ENCODE data around the gene STAG1. TPM values are rescaled to one million over a fixed set of nuclear protein-coding genes. Genes with fewer than 3 reads are reported as not detected.
"Not testable (repeated sequence)": the region's sequence is repeated elsewhere in the genome, so short reads cannot be mapped to it uniquely, and the experiment has no call there.

STAG1 gene
- polyA plus RNA-seq, 1 donor from 2014 or later: 30.8 TPM

DNA sequence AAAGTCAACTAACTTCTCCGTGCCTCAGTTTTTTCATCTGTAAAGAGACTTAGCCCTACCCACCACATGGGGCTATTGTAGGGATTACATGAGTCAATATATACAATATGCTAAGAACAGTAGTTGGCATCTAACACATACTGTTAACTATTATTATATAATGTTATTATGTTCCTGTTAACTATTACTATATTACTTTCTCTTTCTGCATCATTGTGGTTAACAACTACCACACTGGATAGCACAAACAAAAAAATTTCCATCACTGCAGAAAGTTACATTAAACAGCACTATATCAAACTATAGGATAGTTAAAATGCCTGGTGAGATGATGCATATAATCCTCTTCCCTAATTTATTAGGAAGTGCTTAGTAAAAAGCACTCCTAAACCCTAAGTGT, 23.7 kb downstream of the STAG1 start:
- Histone ChIP-seq H3K4me2 (ENCODE audit: low read length) (no peak overlapping the region), H3F3A (ENCODE audit: insufficient read depth, low read length, poor library complexity, severe bottlenecking) (no peaks in the 10 kb centered on the region), H3K9me3 (ENCODE audit: low read length) (no peaks in the 10 kb centered on the region), H2AFZ (ENCODE audit: low read depth, low read length) (no peak overlapping the region), H3K4me3 (ENCODE audit: low read length) (no peak overlapping the region), H3K9me2 (ENCODE audit: insufficient read depth, low read length) (no peaks in the 10 kb centered on the region), H3K27me3 (ENCODE audit: insufficient read depth, low read depth, low read length) (no peaks in the 10 kb centered on the region), H3K79me2 (replicated peaks; ENCODE audit: insufficient read depth, low read length) (peaks cover 59% of the 10 kb centered on the region), H4K20me1 (ENCODE audit: insufficient read depth) (no peaks in the 10 kb centered on the region), H3K9ac (ENCODE audit: low read length) (no peak overlapping the region), H3K36me3 (ENCODE audit: insufficient read depth, low read length) (no peaks in the 10 kb centered on the region), H3K27ac (ENCODE audit: low read length) (no peak overlapping the region)
- TF ChIP-seq RAD21 (conservative IDR thresholded peaks at IDR 0.05) (no peak), EZH2 (IDR thresholded peaks at IDR 0.05; ENCODE audit: borderline replicate concordance, insufficient read depth, low read length, poor library complexity, severe bottlenecking) (no peak), SMC3 (conservative IDR thresholded peaks at IDR 0.05; ENCODE audit: poor library complexity) (no peak)

GRCh38 chr3:136725468-136725867, 26.7 kb downstream of the STAG1 start:
- H3K79me2 ChIP-seq (replicated peaks; ENCODE audit: insufficient read depth, low read length): peaks cover 48% of the 10 kb centered on the region
- no peaks in the 10 kb centered on the region for H3F3A ChIP-seq (ENCODE audit: insufficient read depth, low read length, poor library complexity, severe bottlenecking)
- no peak overlapping the region for H3K9ac ChIP-seq (ENCODE audit: low read length)
- H3K4me2 ChIP-seq (ENCODE audit: low read length): no peak overlapping the region
- no peaks in the 10 kb centered on the region for H4K20me1 ChIP-seq (ENCODE audit: insufficient read depth)
- TF ChIP-seq SMC3 (conservative IDR thresholded peaks at IDR 0.05; ENCODE audit: poor library complexity) (no peak), RAD21 (conservative IDR thresholded peaks at IDR 0.05) (no peak), EP300 (conservative IDR thresholded peaks at IDR 0.05; ENCODE audit: poor library complexity, severe bottlenecking) (no peak), POLR2AphosphoS5 (IDR thresholded peaks at IDR 0.05) (no peak), REST (IDR thresholded peaks at IDR 0.05; ENCODE audit: borderline replicate concordance) (no peak), EZH2 (IDR thresholded peaks at IDR 0.05; ENCODE audit: borderline replicate concordance, insufficient read depth, low read length, poor library complexity, severe bottlenecking) (no peak), MXI1 (conservative IDR thresholded peaks at IDR 0.05; ENCODE audit: poor library complexity, severe bottlenecking) (no peak), TAF1 (IDR thresholded peaks at IDR 0.05; ENCODE audit: low read depth) (no peak)
- TF ChIP-seq, protein P1, sequence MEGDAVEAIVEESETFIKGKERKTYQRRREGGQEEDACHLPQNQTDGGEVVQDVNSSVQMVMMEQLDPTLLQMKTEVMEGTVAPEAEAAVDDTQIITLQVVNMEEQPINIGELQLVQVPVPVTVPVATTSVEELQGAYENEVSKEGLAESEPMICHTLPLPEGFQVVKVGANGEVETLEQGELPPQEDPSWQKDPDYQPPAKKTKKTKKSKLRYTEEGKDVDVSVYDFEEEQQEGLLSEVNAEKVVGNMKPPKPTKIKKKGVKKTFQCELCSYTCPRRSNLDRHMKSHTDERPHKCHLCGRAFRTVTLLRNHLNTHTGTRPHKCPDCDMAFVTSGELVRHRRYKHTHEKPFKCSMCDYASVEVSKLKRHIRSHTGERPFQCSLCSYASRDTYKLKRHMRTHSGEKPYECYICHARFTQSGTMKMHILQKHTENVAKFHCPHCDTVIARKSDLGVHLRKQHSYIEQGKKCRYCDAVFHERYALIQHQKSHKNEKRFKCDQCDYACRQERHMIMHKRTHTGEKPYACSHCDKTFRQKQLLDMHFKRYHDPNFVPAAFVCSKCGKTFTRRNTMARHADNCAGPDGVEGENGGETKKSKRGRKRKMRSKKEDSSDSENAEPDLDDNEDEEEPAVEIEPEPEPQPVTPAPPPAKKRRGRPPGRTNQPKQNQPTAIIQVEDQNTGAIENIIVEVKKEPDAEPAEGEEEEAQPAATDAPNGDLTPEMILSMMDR (IDR thresholded peaks at IDR 0.05; ENCODE audit: poor library complexity, severe bottlenecking): no peak
- no peaks in the 10 kb centered on the region for H3K36me3 ChIP-seq (ENCODE audit: insufficient read depth, low read length)
- H3K9me3 ChIP-seq (ENCODE audit: low read length): no peaks in the 10 kb centered on the region
- H3K27me3 ChIP-seq (ENCODE audit: insufficient read depth, low read depth, low read length): no peaks in the 10 kb centered on the region
- H2AFZ ChIP-seq (ENCODE audit: low read depth, low read length): no peak overlapping the region
- H3K9me2 ChIP-seq (ENCODE audit: insufficient read depth, low read length): no peaks in the 10 kb centered on the region
- H3K4me3 ChIP-seq (ENCODE audit: low read length): no peak overlapping the region
- no peak overlapping the region for H3K27ac ChIP-seq (ENCODE audit: low read length)

DNA sequence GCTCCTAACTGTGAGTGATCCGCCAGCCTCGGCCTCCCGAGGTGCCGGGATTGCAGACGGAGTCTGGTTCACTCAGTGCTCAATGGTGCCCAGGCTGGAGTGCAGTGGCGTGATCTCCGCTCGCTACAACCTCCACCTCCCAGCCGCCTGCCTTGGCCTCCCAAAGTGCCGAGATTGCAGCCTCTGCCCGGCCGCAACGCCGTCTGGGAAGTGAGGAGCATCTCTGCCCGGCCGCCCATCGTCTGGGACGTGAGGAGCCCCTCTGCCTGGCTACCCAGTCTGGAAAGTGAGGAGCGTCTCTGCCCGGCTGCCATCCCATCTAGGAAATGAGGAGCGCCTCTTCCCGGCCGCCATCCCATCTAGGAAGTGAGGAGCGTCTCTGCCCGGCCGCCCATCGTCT, 29.3 kb downstream of the STAG1 start:
- not testable (repeated sequence) for H3K36me3 ChIP-seq (ENCODE audit: insufficient read depth, low read length); H3F3A ChIP-seq (ENCODE audit: insufficient read depth, low read length, poor library complexity, severe bottlenecking)
- peaks cover 46% of the 10 kb centered on the region for H3K79me2 ChIP-seq (replicated peaks; ENCODE audit: insufficient read depth, low read length)

GRCh38 chr3:136722399-136722798, 29.8 kb downstream of the STAG1 start:
- not testable (repeated sequence) for H3K4me3 ChIP-seq (ENCODE audit: low read length); H3K9ac ChIP-seq (ENCODE audit: low read length); H3K27ac ChIP-seq (ENCODE audit: low read length); H3K9me2 ChIP-seq (ENCODE audit: insufficient read depth, low read length); H3K9me3 ChIP-seq (ENCODE audit: low read length); H3F3A ChIP-seq (ENCODE audit: insufficient read depth, low read length, poor library complexity, severe bottlenecking); H2AFZ ChIP-seq (ENCODE audit: low read depth, low read length); H4K20me1 ChIP-seq (ENCODE audit: insufficient read depth); H3K27me3 ChIP-seq (ENCODE audit: insufficient read depth, low read depth, low read length); H3K4me2 ChIP-seq (ENCODE audit: low read length); H3K36me3 ChIP-seq (ENCODE audit: insufficient read depth, low read length)
- H3K79me2 ChIP-seq (replicated peaks; ENCODE audit: insufficient read depth, low read length): peaks cover 46% of the 10 kb centered on the region

More for the DNA sequence above, 29.3 kb downstream of the STAG1 start:
- not testable (repeated sequence) for H3K9me2 ChIP-seq (ENCODE audit: insufficient read depth, low read length); H2AFZ ChIP-seq (ENCODE audit: low read depth, low read length); H3K4me2 ChIP-seq (ENCODE audit: low read length); H3K27me3 ChIP-seq (ENCODE audit: insufficient read depth, low read depth, low read length); H3K9me3 ChIP-seq (ENCODE audit: low read length); H3K4me3 ChIP-seq (ENCODE audit: low read length); H3K27ac ChIP-seq (ENCODE audit: low read length); H4K20me1 ChIP-seq (ENCODE audit: insufficient read depth); H3K9ac ChIP-seq (ENCODE audit: low read length)

All from neural cell (in vitro differentiated cells).